ENCODE results near the gene ICAM5.

ICAM5 gene

DNA sequence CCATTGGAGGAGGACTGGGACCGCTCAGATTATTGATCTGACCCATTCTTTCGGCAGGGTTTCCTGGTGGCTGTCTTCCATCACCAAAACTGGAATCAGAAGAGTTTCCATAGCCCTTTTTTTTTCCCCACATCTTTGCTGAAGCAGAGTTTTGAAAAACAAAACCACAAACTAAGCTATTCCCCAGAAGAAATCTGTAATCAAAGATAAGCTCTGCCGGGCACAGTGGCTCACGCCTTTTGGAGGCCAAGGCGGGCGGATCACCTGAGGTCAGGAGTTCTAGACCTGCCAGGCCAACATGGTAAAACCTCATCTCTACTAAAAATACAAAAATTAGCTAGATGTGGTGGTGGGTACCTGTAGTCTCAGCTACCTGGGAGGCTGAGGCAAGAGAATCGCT is 23.0 kb upstream of the ICAM5 start:
- in situ Hi-C loops (cut with HindIII; ENCODE audit: low pct_ligation_motif_present, low sequenced_read_pairs) = no loop called here
- H3K36me3 ChIP-seq (replicated peaks) = no peaks in the 10 kb centered on the region
- no peak for TF ChIP-seq CTCF (IDR thresholded peaks at IDR 0.05; ENCODE audit: low read depth, low read length, missing control alignments)
- no peaks in the 10 kb centered on the region for H3K27me3 ChIP-seq (replicated peaks)
- H3K4me3 ChIP-seq (ENCODE audit: low read depth, low read length) = no peak overlapping the region
- no peak overlapping the region for H3K27ac ChIP-seq
- no peak for DNase-seq

GRCh38 chr19:10268071-10268470 is 21.7 kb upstream of the ICAM5 start:
- in situ Hi-C loops (cut with HindIII; ENCODE audit: low pct_ligation_motif_present, low sequenced_read_pairs) = no loop called here
- Histone ChIP-seq H3K27me3 (replicated peaks) (no peaks in the 10 kb centered on the region), H3K4me3 (ENCODE audit: low read depth, low read length) (no peak overlapping the region), H3K27ac (no peak overlapping the region), H3K36me3 (replicated peaks) (no peaks in the 10 kb centered on the region)
- TF ChIP-seq CTCF (IDR thresholded peaks at IDR 0.05; ENCODE audit: low read depth, low read length, missing control alignments) = no peak
- no peak for DNase-seq

DNA sequence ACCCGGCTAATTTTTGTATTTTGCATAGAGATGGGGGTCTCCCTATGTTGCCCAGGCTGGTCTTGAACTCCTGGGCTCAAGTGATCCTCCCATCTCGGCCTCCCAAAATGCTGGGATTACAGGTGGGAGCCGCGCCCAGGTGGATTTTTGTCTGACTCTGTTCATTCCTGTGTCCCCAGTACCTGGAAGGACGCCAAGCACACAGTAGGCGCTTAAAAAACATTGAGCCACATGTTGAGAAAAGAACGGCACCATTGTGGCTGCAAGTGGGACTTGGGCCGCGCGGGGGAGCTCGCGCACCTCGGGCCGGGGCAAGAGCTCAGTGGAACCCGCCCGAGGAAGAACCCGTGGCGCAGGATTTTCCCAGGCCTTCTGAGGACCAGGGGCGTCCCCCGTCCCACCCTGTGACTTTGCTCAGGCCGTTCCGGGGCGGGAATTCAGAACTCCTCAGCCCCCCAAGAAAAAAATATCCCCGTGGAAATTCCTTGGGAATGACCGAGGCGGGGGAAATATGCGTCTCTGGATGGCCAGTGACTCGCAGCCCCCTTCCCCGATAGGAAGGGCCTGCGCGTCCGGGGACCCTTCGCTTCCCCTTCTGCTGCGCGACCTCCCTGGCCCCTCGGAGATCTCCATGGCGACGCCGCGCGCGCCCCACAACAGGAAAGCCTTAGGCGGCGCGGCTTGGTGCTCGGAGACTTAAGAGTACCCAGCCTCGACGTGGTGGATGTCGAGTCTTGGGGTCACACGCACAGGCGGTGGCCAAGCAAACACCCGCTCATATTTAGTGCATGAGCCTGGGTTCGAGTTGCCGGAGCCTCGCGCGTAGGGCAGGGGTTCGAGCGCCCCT is 20.2 kb upstream of the ICAM5 start:
- Histone ChIP-seq H3K27ac (peak overlapping the region; percentile 23), H3K36me3 (replicated peaks) (no peaks in the 10 kb centered on the region), H3K27me3 (replicated peaks) (no peaks in the 10 kb centered on the region), H3K4me3 (ENCODE audit: low read depth, low read length) (peak overlapping the region; percentile 47)
- in situ Hi-C loops (cut with HindIII; ENCODE audit: low pct_ligation_motif_present, low sequenced_read_pairs) = no loop called here
- TF ChIP-seq CTCF (IDR thresholded peaks at IDR 0.05; ENCODE audit: low read depth, low read length, missing control alignments) = peak; percentile 94
- peak; percentile 68 for DNase-seq

GRCh38 chr19:10270180-10270615 is 19.6 kb upstream of the ICAM5 start:
- Histone ChIP-seq H3K27ac (peak overlapping the region; percentile 23), H3K27me3 (replicated peaks) (no peaks in the 10 kb centered on the region), H3K4me3 (ENCODE audit: low read depth, low read length) (peak overlapping the region; percentile 47), H3K36me3 (replicated peaks) (no peaks in the 10 kb centered on the region)
- in situ Hi-C loops (cut with HindIII; ENCODE audit: low pct_ligation_motif_present, low sequenced_read_pairs) = no loop called here
- no peak for DNase-seq
- no peak for TF ChIP-seq CTCF (IDR thresholded peaks at IDR 0.05; ENCODE audit: low read depth, low read length, missing control alignments)

DNA sequence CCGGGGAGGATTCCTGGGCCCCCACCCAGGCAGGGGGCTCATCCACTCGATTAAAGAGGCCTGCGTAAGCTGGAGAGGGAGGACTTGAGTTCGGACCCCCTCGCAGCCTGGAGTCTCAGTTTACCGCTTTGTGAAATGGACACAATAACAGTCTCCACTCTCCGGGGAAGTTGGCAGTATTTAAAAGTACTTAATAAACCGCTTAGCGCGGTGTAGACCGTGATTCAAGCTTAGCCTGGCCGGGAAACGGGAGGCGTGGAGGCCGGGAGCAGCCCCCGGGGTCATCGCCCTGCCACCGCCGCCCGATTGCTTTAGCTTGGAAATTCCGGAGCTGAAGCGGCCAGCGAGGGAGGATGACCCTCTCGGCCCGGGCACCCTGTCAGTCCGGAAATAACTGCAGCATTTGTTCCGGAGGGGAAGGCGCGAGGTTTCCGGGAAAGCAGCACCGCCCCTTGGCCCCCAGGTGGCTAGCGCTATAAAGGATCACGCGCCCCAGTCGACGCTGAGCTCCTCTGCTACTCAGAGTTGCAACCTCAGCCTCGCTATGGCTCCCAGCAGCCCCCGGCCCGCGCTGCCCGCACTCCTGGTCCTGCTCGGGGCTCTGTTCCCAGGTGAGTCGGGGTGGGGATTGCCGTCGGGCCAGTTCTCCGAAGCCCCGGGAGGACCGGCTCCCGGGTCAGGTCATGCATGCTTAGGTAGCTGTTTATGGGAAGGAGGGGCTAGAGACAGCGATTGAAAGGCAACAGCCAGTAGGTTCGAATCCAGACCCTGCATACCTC is 18.9 kb upstream of the ICAM5 start, which contains the start of gene ICAM1:
Gene ICAM1 (plus strand): TSS at position 505 of the 779 bp plus-strand sequence. CDS start 40 bp downstream, at position 545.
- H3K27ac ChIP-seq = peak within 1 kb of the TSS; percentile 23
- no peak for TF ChIP-seq CTCF (IDR thresholded peaks at IDR 0.05; ENCODE audit: low read depth, low read length, missing control alignments)
- peak within 1 kb of the TSS; percentile 47 for H3K4me3 ChIP-seq (ENCODE audit: low read depth, low read length)
- peak; percentile 39 for DNase-seq
- no peaks in the 10 kb centered on the region for H3K36me3 ChIP-seq (replicated peaks)
- in situ Hi-C loops (cut with HindIII; ENCODE audit: low pct_ligation_motif_present, low sequenced_read_pairs) = no loop called here
- no peaks in the 10 kb centered on the region for H3K27me3 ChIP-seq (replicated peaks)

Data from brain microvascular endothelial cell (primary cell).